ENCODE data around the gene HMCN2. TPM values are rescaled to one million over a fixed set of nuclear protein-coding genes. Genes with fewer than 3 reads are reported as not detected.

HMCN2 gene
- total RNA-seq, 2 donors from 2014 or later = 1.3 to 7.3 TPM

DNA sequence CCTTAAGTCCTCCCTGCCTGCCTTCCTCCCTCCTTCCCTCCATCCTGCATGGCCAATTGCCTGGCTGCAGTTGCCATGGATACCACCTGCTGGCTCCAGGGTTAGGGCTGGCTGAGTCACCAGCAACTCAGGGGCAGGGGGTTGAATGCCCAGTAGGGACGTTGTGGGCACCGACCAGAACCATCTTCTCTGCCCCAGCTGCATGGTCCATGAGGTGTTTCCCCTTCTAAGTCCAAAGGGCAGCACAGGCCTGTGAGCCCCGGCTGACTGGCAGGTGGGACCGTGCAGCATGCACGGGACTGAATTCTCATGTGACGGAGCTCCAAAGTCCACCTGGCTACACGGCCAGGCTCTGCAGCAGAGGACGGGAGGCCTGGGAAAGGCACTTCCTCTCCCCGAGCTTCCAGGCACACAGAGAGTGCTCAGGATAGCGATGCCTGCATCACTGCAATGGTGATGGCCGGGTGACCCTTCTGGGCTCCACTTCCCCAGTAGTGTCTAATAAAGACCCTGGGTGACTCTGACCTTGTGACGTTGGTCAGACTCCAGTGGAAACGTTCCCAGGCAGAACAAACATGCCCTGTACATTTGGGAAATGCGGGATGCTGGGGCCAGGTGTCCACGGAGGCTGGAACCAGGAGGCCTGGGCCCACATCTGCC, 184.9 kb downstream of the HMCN2 start:
- no peak for DNase-seq (ENCODE audit: low spot score)
- TF ChIP-seq, protein P1, sequence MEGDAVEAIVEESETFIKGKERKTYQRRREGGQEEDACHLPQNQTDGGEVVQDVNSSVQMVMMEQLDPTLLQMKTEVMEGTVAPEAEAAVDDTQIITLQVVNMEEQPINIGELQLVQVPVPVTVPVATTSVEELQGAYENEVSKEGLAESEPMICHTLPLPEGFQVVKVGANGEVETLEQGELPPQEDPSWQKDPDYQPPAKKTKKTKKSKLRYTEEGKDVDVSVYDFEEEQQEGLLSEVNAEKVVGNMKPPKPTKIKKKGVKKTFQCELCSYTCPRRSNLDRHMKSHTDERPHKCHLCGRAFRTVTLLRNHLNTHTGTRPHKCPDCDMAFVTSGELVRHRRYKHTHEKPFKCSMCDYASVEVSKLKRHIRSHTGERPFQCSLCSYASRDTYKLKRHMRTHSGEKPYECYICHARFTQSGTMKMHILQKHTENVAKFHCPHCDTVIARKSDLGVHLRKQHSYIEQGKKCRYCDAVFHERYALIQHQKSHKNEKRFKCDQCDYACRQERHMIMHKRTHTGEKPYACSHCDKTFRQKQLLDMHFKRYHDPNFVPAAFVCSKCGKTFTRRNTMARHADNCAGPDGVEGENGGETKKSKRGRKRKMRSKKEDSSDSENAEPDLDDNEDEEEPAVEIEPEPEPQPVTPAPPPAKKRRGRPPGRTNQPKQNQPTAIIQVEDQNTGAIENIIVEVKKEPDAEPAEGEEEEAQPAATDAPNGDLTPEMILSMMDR (IDR thresholded peaks at IDR 0.05) = no peak
- Histone ChIP-seq H3K4me1 (peaks cover 0 to 87% of the 10 kb centered on the region in 2 donors), H3K27me3 (no peaks in the 10 kb centered on the region), H3K27ac (peak overlapping the region; percentile 74 to 78), H3K4me3 (no peak overlapping the region), H3K36me3 (no peaks in the 10 kb centered on the region), H3K9me3 (no peaks in the 10 kb centered on the region)

DNA sequence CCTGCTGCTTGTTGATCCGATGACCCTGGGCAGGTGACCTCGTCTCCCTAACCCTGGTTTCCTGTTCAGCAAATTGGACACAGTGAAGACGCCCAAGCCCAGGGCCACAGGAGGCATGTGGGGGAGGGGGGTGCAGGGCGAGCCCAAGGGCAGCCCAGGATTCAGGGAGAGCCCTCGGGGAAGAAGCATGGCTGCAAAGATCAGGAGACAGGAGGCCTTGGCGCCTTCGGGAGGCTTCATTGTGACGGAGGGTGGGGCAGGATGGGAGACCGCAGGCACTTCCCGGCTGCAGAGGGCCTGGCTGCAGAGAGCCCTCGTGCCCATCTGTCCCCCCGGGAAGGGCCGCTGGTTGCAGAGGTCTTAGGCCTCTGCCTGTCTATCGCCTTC, 185.4 kb downstream of the HMCN2 start:
- peak overlapping the region; percentile 74 to 78 for H3K27ac ChIP-seq
- peaks cover 0 to 81% of the 10 kb centered on the region in 2 donors for H3K4me1 ChIP-seq
- no peaks in the 10 kb centered on the region for H3K9me3 ChIP-seq
- H3K36me3 ChIP-seq = no peaks in the 10 kb centered on the region
- TF ChIP-seq, protein P1 (IDR thresholded peaks at IDR 0.05) = no peak
- no peak overlapping the region for H3K4me3 ChIP-seq
- no peaks in the 10 kb centered on the region for H3K27me3 ChIP-seq
- no peak for DNase-seq (ENCODE audit: low spot score)

DNA sequence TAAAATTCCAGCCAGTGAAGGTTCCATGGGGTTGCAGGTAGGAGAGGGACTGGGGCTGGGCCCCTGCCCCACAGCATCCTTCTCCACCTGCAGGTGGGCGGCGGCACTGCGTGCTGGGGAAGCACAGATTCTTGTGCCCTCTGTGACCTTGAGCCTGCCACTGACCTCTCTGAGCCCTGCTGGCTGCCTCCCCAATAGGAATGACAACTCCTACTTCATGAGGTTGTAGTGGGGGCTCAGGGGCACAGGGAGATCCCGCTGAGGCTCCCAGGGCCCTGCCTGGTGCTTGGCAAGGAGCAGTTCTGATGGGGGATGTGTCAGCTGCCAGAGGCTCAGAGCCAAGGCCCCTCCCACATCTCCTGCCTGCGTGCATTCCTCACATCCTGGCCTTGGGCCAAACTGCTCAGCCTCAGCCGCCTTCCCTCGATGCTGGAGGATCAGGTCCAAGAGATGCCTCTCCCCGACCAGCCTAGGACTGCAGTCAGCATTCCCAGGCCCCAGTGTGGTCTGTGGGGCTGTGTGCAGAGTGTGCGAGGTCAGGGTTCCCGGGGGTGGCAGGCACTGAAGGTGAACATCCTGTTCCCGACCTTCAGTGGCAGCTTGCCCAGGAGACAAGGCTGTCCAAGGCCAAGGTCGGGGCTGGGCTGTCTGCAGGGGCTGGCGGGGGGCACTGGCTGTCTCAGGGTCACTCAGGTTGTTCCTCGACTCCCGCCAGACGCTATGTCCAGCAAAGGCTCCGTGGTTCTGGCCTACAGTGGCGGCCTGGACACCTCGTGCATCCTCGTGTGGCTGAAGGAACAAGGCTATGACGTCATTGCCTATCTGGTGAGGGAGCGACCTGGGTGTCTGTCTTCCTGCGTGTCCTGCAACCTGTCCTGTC, 186.2 kb downstream of the HMCN2 start:
- H3K27me3 ChIP-seq = no peaks in the 10 kb centered on the region
- H3K9me3 ChIP-seq = no peaks in the 10 kb centered on the region
- H3K27ac ChIP-seq = peak overlapping the region; percentile 74 to 78
- TF ChIP-seq, protein P1 (IDR thresholded peaks at IDR 0.05) = peak; percentile 16 to 57
- DNase-seq (ENCODE audit: low spot score) = peak; percentile 88
- H3K4me1 ChIP-seq = peaks cover 0 to 74% of the 10 kb centered on the region in 2 donors
- H3K4me3 ChIP-seq = no peak overlapping the region
- H3K36me3 ChIP-seq = no peaks in the 10 kb centered on the region

DNA sequence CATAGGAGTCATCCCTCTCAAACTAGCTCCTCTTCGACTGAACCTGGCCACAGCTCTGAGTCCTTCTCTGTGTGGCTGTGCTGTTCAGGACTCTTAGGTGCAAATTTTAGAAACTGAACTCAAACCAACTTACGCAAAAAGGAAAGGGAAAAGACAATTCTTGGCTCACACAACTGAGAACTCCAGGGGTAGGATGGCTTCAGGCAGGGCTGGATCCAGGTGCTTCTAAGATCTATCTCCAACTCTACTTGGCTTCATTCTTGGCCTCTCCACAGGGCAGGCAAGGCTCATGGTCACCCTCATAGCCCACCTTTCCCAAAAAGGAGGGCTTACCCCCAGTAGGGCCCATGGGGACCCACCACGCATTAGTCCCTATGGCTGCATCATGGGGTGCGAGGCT, 187.3 kb downstream of the HMCN2 start:
- H3K27me3 ChIP-seq = no peaks in the 10 kb centered on the region
- TF ChIP-seq, protein P1 (IDR thresholded peaks at IDR 0.05) = no peak
- no peak for DNase-seq (ENCODE audit: low spot score)
- peaks cover 0 to 63% of the 10 kb centered on the region in 2 donors for H3K4me1 ChIP-seq
- H3K36me3 ChIP-seq = no peaks in the 10 kb centered on the region
- H3K27ac ChIP-seq = peak overlapping the region in 1 of 2 donors; percentile 74
- H3K4me3 ChIP-seq = no peak overlapping the region
- no peaks in the 10 kb centered on the region for H3K9me3 ChIP-seq

DNA sequence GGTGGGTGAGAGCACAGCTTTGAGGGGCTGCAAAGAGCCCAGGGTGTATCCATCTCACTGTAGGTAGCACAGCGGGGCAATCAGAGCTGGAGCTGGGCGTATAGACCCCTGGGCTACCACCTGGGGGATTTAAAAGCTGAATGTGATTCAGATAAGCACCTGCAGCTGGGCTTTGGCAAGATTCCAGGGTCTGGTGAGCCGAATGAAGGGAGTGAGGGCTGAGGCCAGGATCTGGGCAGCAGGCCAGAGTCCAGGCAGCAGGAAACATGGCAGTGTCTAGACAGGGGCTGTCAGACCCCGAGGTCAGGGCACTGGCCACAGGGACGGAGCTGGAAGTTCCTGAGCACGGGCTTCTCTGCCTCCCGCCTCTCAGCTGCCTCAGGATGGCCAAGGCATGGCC, 187.9 kb downstream of the HMCN2 start:
- H3K9me3 ChIP-seq = no peaks in the 10 kb centered on the region
- peaks cover 0 to 56% of the 10 kb centered on the region in 2 donors for H3K4me1 ChIP-seq
- no peaks in the 10 kb centered on the region for H3K36me3 ChIP-seq
- no peak overlapping the region for H3K4me3 ChIP-seq
- H3K27ac ChIP-seq = peak overlapping the region in 1 of 2 donors; percentile 2
- DNase-seq (ENCODE audit: low spot score) = no peak
- H3K27me3 ChIP-seq = no peaks in the 10 kb centered on the region
- TF ChIP-seq, protein P1 (IDR thresholded peaks at IDR 0.05) = no peak

Data from right atrium auricular region (tissue), 2 donors.